H9 (cell line): ENCODE data around the gene CDC16. TPM values are rescaled to one million over a fixed set of nuclear protein-coding genes. Genes with fewer than 3 reads are reported as not detected.

Experiments used
- DNase-seq: peaks from one replicate; pipeline ENCODE4 v3.0.0-alpha.2; 2017
- H2AFZ ChIP-seq: one replicate; pipeline ENCODE4 v1.6.1; 2013; ENCODE audit warnings: mild to moderate bottlenecking, low read length, control low read depth, moderate library complexity
- H2AK5ac ChIP-seq: 2 replicates; pipeline ENCODE4 v1.6.1; 2013; ENCODE audit warnings: low read length, control low read depth, mixed read lengths; ENCODE audit not compliant: insufficient read length
- H2BK120ac ChIP-seq: one replicate; pipeline ENCODE4 v1.6.1; 2013; ENCODE audit warnings: low read depth, mild to moderate bottlenecking, low read length, control low read depth, inconsistent platforms; ENCODE audit not compliant: poor library complexity, severe bottlenecking
- H2BK12ac ChIP-seq: 2 replicates; pipeline ENCODE4 v1.6.1; 2013; ENCODE audit warnings: low read length, control low read depth, mixed read lengths, low read depth; ENCODE audit not compliant: insufficient read length
- H2BK15ac ChIP-seq: 2 replicates; pipeline ENCODE4 v1.6.1; 2013; ENCODE audit warnings: low read depth, low read length, control low read depth
- H2BK20ac ChIP-seq: one replicate; pipeline ENCODE4 v1.6.1; 2013; ENCODE audit warnings: low read depth, mild to moderate bottlenecking, low read length, control low read depth, inconsistent platforms; ENCODE audit not compliant: poor library complexity, severe bottlenecking
- H2BK5ac ChIP-seq: 2 replicates; pipeline ENCODE4 v1.6.1; 2013; ENCODE audit warnings: low read length, control low read depth, mixed read lengths; ENCODE audit not compliant: insufficient read length
- H3K14ac ChIP-seq: 2 replicates; pipeline ENCODE4 v1.6.1; 2013; ENCODE audit warnings: low read length, control low read depth; ENCODE audit not compliant: insufficient read depth
- H3K18ac ChIP-seq: 2 replicates; pipeline ENCODE4 v1.6.1; 2013; ENCODE audit warnings: low read depth, mild to moderate bottlenecking, mixed read lengths, low read length, control low read depth; ENCODE audit not compliant: insufficient read length
- H3K23ac ChIP-seq: 2 replicates; pipeline ENCODE4 v1.6.1; 2013; ENCODE audit warnings: low read length, control low read depth, mixed read lengths, low read depth; ENCODE audit not compliant: insufficient read length
- H3K23me2 ChIP-seq: 2 replicates; pipeline ENCODE4 v1.6.1; 2013; ENCODE audit warnings: low read depth, mild to moderate bottlenecking, mixed read lengths, low read length, control low read depth; ENCODE audit not compliant: insufficient read length, poor library complexity, severe bottlenecking
- H3K27ac ChIP-seq: 2 replicates; pipeline ENCODE4 v1.5.1; 2013; ENCODE audit warnings: low read length, control low read depth, mixed read lengths, low read depth; ENCODE audit not compliant: insufficient read length
- H3K27me3 ChIP-seq: 2 replicates; pipeline ENCODE4 v1.6.1; 2013; ENCODE audit warnings: low read length, control low read depth, inconsistent platforms; ENCODE audit not compliant: insufficient read depth
- H3K4ac ChIP-seq: 2 replicates; pipeline ENCODE4 v1.6.1; 2013; ENCODE audit warnings: low read depth, mild to moderate bottlenecking, control low read depth, inconsistent platforms, low read length, moderate library complexity
- H3K4me1 ChIP-seq: 2 replicates; pipeline ENCODE4 v1.6.1; 2013; ENCODE audit warnings: low read length, control low read depth, inconsistent platforms; ENCODE audit not compliant: insufficient read depth
- H3K4me2 ChIP-seq: 2 replicates; pipeline ENCODE4 v1.6.1; 2013; ENCODE audit warnings: low read length, control low read depth, mixed read lengths; ENCODE audit not compliant: insufficient read length, insufficient read depth
- H3K56ac ChIP-seq: 2 replicates; pipeline ENCODE4 v1.6.1; 2013; ENCODE audit warnings: low read depth, mild to moderate bottlenecking, mixed read lengths, low read length, control low read depth; ENCODE audit not compliant: insufficient read length
- H3K79me1 ChIP-seq: 2 replicates; pipeline ENCODE4 v1.6.1; 2013; ENCODE audit warnings: low read depth, mild to moderate bottlenecking, moderate library complexity, low read length, control low read depth, inconsistent platforms; ENCODE audit not compliant: insufficient read depth, poor library complexity, severe bottlenecking
- H3K79me2 ChIP-seq: 2 replicates; pipeline ENCODE4 v1.6.1; 2013; ENCODE audit warnings: low read length, control low read depth, inconsistent platforms; ENCODE audit not compliant: insufficient read depth
- H3K9ac ChIP-seq: 2 replicates; pipeline ENCODE4 v1.6.1; 2013; ENCODE audit warnings: low read length, control low read depth, mixed read lengths; ENCODE audit not compliant: insufficient read length; ENCODE audit errors: extremely low read depth
- H3K9me3 ChIP-seq: one replicate; pipeline ENCODE4 v1.6.1; 2013; ENCODE audit warnings: low read depth, low read length, inconsistent platforms; ENCODE audit not compliant: control insufficient read depth
- H3T11ph ChIP-seq: one replicate; pipeline ENCODE4 v1.6.1; 2013; ENCODE audit warnings: mild to moderate bottlenecking, low read length, control low read depth, inconsistent platforms
- H4K20me1 ChIP-seq: one replicate; pipeline ENCODE4 v1.6.1; 2013; ENCODE audit not compliant: control insufficient read depth, insufficient read length, insufficient read depth
- H4K5ac ChIP-seq: 2 replicates; pipeline ENCODE4 v1.6.1; 2013; ENCODE audit warnings: low read depth, mild to moderate bottlenecking, mixed read lengths, low read length, control low read depth; ENCODE audit not compliant: insufficient read length
- H4K8ac ChIP-seq: replicated peaks from 2 replicates; pipeline ENCODE4 v1.6.1; 2013; ENCODE audit warnings: low read length, control low read depth, mixed read lengths, low read depth; ENCODE audit not compliant: insufficient read length
- H4K91ac ChIP-seq: 2 replicates; pipeline ENCODE4 v1.6.1; 2013; ENCODE audit warnings: low read depth, mild to moderate bottlenecking, moderate library complexity, mixed read lengths, low read length, control low read depth; ENCODE audit not compliant: insufficient read length
- H3K27ac Mint-ChIP-seq, 3 experiments: 2 replicates in 2 of 3; 3 replicates in 1 of 3; pipeline ENCODE4 v1.8.0; 2020 to 2021; ENCODE audit warnings: mixed read lengths in 3 of 3, mild to moderate bottlenecking in 1 of 3, moderate library complexity in 1 of 3
- H3K27me3 Mint-ChIP-seq: 2 replicates; pipeline ENCODE4 v1.8.0; 2021; ENCODE audit warnings: low read depth, mild to moderate bottlenecking, moderate library complexity, mixed read lengths
- H3K36me3 Mint-ChIP-seq, 3 experiments: 2 replicates in 2 of 3; 3 replicates in 1 of 3; pipeline ENCODE4 v1.8.0; 2020 to 2021; ENCODE audit warnings: low read depth in 3 of 3, mixed read lengths in 3 of 3; ENCODE audit not compliant: insufficient read depth in 1 of 3
- H3K4me1 Mint-ChIP-seq, 2 experiments: 2 replicates each; pipeline ENCODE4 v1.8.0; 2020; ENCODE audit warnings: mixed read lengths in 2 of 2
- H3K4me3 Mint-ChIP-seq, 2 experiments: 2 replicates in 1 of 2; 3 replicates in 1 of 2; pipeline ENCODE4 v1.8.0; 2020 to 2021; ENCODE audit warnings: mild to moderate bottlenecking in 2 of 2, mixed read lengths in 2 of 2, moderate library complexity in 1 of 2
- H3K9me3 Mint-ChIP-seq, 2 experiments: 2 replicates in 1 of 2; 3 replicates in 1 of 2; pipeline ENCODE4 v1.8.0; 2020; ENCODE audit warnings: mild to moderate bottlenecking in 2 of 2, mixed read lengths in 2 of 2, moderate library complexity in 1 of 2
- CTCF ChIP-seq: fragments of 200-600 bp; sonication (generic); conservative IDR thresholded peaks from 3 replicates; pipeline ENCODE4 v1.8.0; 2021; ENCODE audit warnings: antibody characterized with exemption, mild to moderate bottlenecking
- whole genome bisulfite sequencing: extraction: QIAGEN DNeasy Blood & Tissue Kit; methylation state at CpG from one replicate; pipeline ENCODE4 v1.1.7; 2013; ENCODE audit warnings: missing lambda C conversion rate, low lambda C conversion rate, mixed read lengths; ENCODE audit not compliant: insufficient read length; ENCODE audit errors: extremely low coverage; 5-methylcytosine and 5-hydroxymethylcytosine counted together
- total RNA-seq: library from RNA; stranded (reverse); gene quantifications from 2 replicates; pipeline ENCODE4 v1.2.1, GENCODE V29; 2021

CDC16 gene
- total RNA-seq, 1 experiment from 2014 or later = 91.9 TPM

GRCh38 chr13:114266241-114266640 is 31.5 kb downstream of the CDC16 start:
- Histone ChIP-seq H2BK15ac (no peak overlapping the region), H4K91ac (no peak overlapping the region), H3K9me3 (no peaks in the 10 kb centered on the region), H2BK12ac (no peak overlapping the region), H4K5ac (no peak overlapping the region), H2BK120ac (no peak overlapping the region), H3T11ph (no peak overlapping the region), H3K56ac (no peak overlapping the region), H3K4ac (no peak overlapping the region), H3K4me1 (no peaks in the 10 kb centered on the region), H4K8ac (no peak overlapping the region), H3K14ac (no peak overlapping the region), H3K79me2 (no peaks in the 10 kb centered on the region), H3K27ac (no peak overlapping the region), H2BK20ac (no peak overlapping the region), H3K23ac (no peak overlapping the region), H3K23me2 (no peaks in the 10 kb centered on the region), H3K27me3 (no peaks in the 10 kb centered on the region), H3K4me2 (no peak overlapping the region), H3K18ac (no peak overlapping the region), H2BK5ac (no peak overlapping the region), H3K79me1 (no peaks in the 10 kb centered on the region), H2AFZ (no peak overlapping the region), H3K9ac (no peak overlapping the region), H2AK5ac (no peak overlapping the region), H4K20me1 (no peaks in the 10 kb centered on the region)
- WGBS = no CpG with 5 or more reads among the region's 5 CpGs
- no peak for TF ChIP-seq CTCF
- H3K4me3 Mint-ChIP-seq = no peak overlapping the region
- H3K36me3 Mint-ChIP-seq = peaks cover 58 to 86% (median 83%) of the 10 kb centered on the region in 3 experiments
- no peaks in the 10 kb centered on the region; the same call in 1 of the 2 replicates for H3K27me3 Mint-ChIP-seq
- H3K9me3 Mint-ChIP-seq = no peaks in the 10 kb centered on the region
- DNase-seq = no peak
- no peak overlapping the region for H3K27ac Mint-ChIP-seq
- no peaks in the 10 kb centered on the region for H3K4me1 Mint-ChIP-seq
